ENCODE measurements around the gene GLCE. TPM values are rescaled to one million over a fixed set of nuclear protein-coding genes. Genes with fewer than 3 reads are reported as not detected.
"Not testable (repeated sequence)": the region's sequence is repeated elsewhere in the genome, so short reads cannot be mapped to it uniquely, and the experiment has no call there.

Gene GLCE
- total and polyA plus RNA-seq, 10 of the 15 experiments (the other 5 are each of a cell fraction or from before 2014, with no cell fraction given), result 2.1 to 11.9 (median 2.9) TPM

- H2AFZ ChIP-seq (ENCODE audit: control insufficient read depth, low read depth, low read length); POLR2A ChIA-PET; H3K36me3 ChIP-seq (ENCODE audit: control insufficient read depth in 2 of 2, insufficient read depth in 2 of 2, low read length in 1 of 2); H3K4me2 ChIP-seq (ENCODE audit: control insufficient read depth, insufficient read depth); H3K79me2 ChIP-seq (ENCODE audit: control insufficient read depth, insufficient read depth, low read length); H3K4me1 ChIP-seq (ENCODE audit: control insufficient read depth, insufficient read depth, low read length); H3K27ac ChIP-seq (ENCODE audit: control insufficient read depth, insufficient read depth); DNase-seq (ENCODE audit: low read depth, low spot score); ATAC-seq; CTCF ChIA-PET; in situ Hi-C loops (cut with MboI); intact Hi-C loops (cut with micrococcal nuclease; ENCODE audit: unreplicated experiment); H3K4me3 ChIP-seq; FAIRE-seq; BruUV-seq (replicated peaks); H3K9ac ChIP-seq (ENCODE audit: control insufficient read depth, insufficient read depth, low read length); H4K20me1 ChIP-seq (ENCODE audit: control insufficient read depth, insufficient read depth); H3K27me3 ChIP-seq (replicated peaks in 1 of 2; ENCODE audit: control insufficient read depth in 2 of 2, insufficient read depth in 2 of 2, low read length in 1 of 2); RAD21 ChIA-PET (ENCODE audit: unreplicated experiment); H3K9me3 ChIP-seq (replicated peaks; ENCODE audit: control insufficient read depth, insufficient read depth, low read length): not testable (repeated sequence)
- SMC1A ChIA-PET (ENCODE audit: uncharacterized antibody, unreplicated experiment), result interaction anchor here (0.5 kb wide), 1 partner anchor 14 kb away, joined by 3 read pairs; no protein-coding TSS in a partner anchor
- 38% methylated on average over 10 of the region's 10 CpGs for WGBS (ENCODE audit: insufficient coverage, insufficient replicate concordance, low lambda C conversion rate, missing lambda C conversion rate)
Measured at GRCh38 chr15:69291651-69292050, 131.2 kb downstream of the GLCE start.

- no peak overlapping the region for H3K4me3 ChIP-seq
- POLR2A ChIA-PET, result no interaction called here
- H3K36me3 ChIP-seq (ENCODE audit: control insufficient read depth in 2 of 2, insufficient read depth in 2 of 2, low read length in 1 of 2), result no peaks in the 10 kb centered on the region
- no peak overlapping the region for H3K27ac ChIP-seq (ENCODE audit: control insufficient read depth, insufficient read depth)
- intact Hi-C loops (cut with micrococcal nuclease; ENCODE audit: unreplicated experiment) (no loop called here), in situ Hi-C loops (cut with MboI) (no loop called here)
- 9% methylated on average over 10 of the region's 10 CpGs for WGBS (ENCODE audit: insufficient coverage, insufficient replicate concordance, low lambda C conversion rate, missing lambda C conversion rate)
- RAD21 ChIA-PET (ENCODE audit: unreplicated experiment), result no interaction called here
- H3K9ac ChIP-seq (ENCODE audit: control insufficient read depth, insufficient read depth, low read length), result no peak overlapping the region
- SMC1A ChIA-PET (ENCODE audit: uncharacterized antibody, unreplicated experiment), result no interaction called here
- H2AFZ ChIP-seq (ENCODE audit: control insufficient read depth, low read depth, low read length), result no peak overlapping the region
- ATAC-seq (no peak), FAIRE-seq (no peak), DNase-seq (ENCODE audit: low read depth, low spot score) (no peak)
- no peaks in the 10 kb centered on the region for H3K79me2 ChIP-seq (ENCODE audit: control insufficient read depth, insufficient read depth, low read length)
- no peak overlapping the region for H3K4me2 ChIP-seq (ENCODE audit: control insufficient read depth, insufficient read depth)
- H4K20me1 ChIP-seq (ENCODE audit: control insufficient read depth, insufficient read depth), result no peaks in the 10 kb centered on the region
- peaks cover 0 to 3% of the 10 kb centered on the region in 2 experiments; a peak in 3 of 4 replicates for H3K27me3 ChIP-seq (replicated peaks in 1 of 2; ENCODE audit: control insufficient read depth in 2 of 2, insufficient read depth in 2 of 2, low read length in 1 of 2)
- H3K9me3 ChIP-seq (replicated peaks; ENCODE audit: control insufficient read depth, insufficient read depth, low read length), result no peaks in the 10 kb centered on the region
- BruUV-seq (replicated peaks), result no TSS peak
- no peaks in the 10 kb centered on the region for H3K4me1 ChIP-seq (ENCODE audit: control insufficient read depth, insufficient read depth, low read length)
- CTCF ChIA-PET, result no interaction called here
- TF ChIP-seq E2F4 (IDR thresholded peaks at IDR 0.05; ENCODE audit: low read depth, low read length) (no peak), GABPA (IDR thresholded peaks at IDR 0.05; ENCODE audit: low read depth) (no peak), PML (IDR thresholded peaks at IDR 0.05; ENCODE audit: low read length) (no peak), NFXL1 (IDR thresholded peaks at IDR 0.05; ENCODE audit: borderline replicate concordance) (no peak), ZNF622 (IDR thresholded peaks at IDR 0.05) (no peak), IRF3 (IDR thresholded peaks at IDR 0.05) (no peak), SUZ12 (IDR thresholded peaks at IDR 0.05; ENCODE audit: unreplicated experiment) (no peak), JUNB (IDR thresholded peaks at IDR 0.05) (no peak), ATF3 (IDR thresholded peaks at IDR 0.05; ENCODE audit: borderline replicate concordance, extremely low read depth, low read depth, low read length) (no peak), BCLAF1 (IDR thresholded peaks at IDR 0.05) (no peak), EED (IDR thresholded peaks at IDR 0.05; ENCODE audit: low read depth) (no peak)
Measured at GRCh38 chr15:69292826-69293420, 132.5 kb downstream of the GLCE start.

All from GM12878 (cell line).